Placental epithelial cell (primary cell): Measurements from ENCODE around the gene PLA2G15. TPM values are rescaled to one million over a fixed set of nuclear protein-coding genes. Genes with fewer than 3 reads are reported as not detected.

Experiments used
- small RNA-seq: library from RNA; depleted of rRNA; stranded (forward); fragments of <200 nt; gene quantifications from one replicate; pipeline ENCODE3, GENCODE V24; 2012
- total RNA-seq: library from RNA; depleted of rRNA; stranded (reverse); fragments of >200 nt; gene quantifications from 2 replicates; pipeline ENCODE4 v1.2.3, GENCODE V29; 2012

The PLA2G15 gene, protein sequence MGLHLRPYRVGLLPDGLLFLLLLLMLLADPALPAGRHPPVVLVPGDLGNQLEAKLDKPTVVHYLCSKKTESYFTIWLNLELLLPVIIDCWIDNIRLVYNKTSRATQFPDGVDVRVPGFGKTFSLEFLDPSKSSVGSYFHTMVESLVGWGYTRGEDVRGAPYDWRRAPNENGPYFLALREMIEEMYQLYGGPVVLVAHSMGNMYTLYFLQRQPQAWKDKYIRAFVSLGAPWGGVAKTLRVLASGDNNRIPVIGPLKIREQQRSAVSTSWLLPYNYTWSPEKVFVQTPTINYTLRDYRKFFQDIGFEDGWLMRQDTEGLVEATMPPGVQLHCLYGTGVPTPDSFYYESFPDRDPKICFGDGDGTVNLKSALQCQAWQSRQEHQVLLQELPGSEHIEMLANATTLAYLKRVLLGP
- total RNA-seq, result 7.9 and 16.8 TPM in 2 replicates

DNA sequence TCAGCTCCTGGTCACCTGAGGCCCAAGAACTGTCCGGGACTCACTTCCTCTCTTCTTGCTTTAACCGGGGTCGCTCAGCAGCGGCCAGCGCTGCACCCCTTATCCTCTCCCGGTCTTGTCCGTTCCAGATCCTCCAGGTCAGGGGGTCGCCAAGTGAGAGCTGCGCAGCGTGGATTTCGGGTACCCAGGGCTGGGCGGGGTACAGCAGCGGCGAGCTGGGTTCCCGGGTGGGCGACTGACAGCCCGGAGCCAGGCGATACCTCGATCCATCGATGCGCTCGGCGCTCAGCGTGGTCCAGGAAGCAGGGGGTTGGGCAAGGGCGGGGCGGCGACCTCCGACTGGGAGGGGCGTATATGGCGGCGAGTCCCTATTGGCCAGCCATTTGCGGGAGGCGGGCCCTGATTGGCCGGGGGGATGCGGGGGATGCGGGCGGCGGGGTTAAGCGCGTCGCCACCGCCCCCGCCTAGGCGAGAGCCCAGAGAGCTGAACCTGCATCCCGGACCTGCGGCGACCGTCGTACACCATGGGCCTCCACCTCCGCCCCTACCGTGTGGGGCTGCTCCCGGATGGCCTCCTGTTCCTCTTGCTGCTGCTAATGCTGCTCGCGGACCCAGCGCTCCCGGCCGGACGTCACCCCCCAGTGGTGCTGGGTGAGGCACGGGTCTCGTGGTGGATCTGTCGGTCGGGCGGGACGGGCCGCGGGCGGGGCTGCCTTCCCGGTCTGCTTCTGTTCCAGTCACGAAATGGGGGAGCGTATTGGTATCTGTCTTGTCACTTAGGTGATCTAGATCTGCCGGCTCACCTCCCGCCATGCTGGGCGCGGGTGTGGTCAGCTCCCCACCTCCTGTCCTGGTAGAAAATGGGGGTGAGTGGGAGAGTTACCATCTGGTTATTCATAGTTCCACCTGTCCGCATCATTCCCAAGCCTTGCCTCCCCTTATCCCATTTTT is at the start of gene PLA2G15:
Gene PLA2G15, plus strand, starts transcription at position 471 of the 951 bp plus-strand sequence. Its CDS starts 54 bp downstream, at position 525.

DNA sequence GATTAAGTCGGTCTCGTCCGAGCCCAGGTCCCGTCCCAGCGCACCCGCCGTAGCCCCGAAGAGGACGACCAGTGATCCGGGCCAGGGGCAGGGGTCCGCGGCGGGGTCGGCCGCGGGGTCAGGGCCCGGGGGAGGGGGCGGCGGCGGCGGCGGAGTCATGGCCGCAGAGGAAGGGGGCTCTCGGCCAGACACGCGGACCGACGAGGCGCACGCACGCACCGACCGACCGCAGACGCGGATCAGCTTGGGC is 9.4 kb upstream of the PLA2G15 start, which contains the start of gene ESRP2:
Gene ESRP2, minus strand, starts transcription at position 241 of the 250 bp plus-strand sequence. Its CDS starts 82 bp downstream, at position 159.

DNA sequence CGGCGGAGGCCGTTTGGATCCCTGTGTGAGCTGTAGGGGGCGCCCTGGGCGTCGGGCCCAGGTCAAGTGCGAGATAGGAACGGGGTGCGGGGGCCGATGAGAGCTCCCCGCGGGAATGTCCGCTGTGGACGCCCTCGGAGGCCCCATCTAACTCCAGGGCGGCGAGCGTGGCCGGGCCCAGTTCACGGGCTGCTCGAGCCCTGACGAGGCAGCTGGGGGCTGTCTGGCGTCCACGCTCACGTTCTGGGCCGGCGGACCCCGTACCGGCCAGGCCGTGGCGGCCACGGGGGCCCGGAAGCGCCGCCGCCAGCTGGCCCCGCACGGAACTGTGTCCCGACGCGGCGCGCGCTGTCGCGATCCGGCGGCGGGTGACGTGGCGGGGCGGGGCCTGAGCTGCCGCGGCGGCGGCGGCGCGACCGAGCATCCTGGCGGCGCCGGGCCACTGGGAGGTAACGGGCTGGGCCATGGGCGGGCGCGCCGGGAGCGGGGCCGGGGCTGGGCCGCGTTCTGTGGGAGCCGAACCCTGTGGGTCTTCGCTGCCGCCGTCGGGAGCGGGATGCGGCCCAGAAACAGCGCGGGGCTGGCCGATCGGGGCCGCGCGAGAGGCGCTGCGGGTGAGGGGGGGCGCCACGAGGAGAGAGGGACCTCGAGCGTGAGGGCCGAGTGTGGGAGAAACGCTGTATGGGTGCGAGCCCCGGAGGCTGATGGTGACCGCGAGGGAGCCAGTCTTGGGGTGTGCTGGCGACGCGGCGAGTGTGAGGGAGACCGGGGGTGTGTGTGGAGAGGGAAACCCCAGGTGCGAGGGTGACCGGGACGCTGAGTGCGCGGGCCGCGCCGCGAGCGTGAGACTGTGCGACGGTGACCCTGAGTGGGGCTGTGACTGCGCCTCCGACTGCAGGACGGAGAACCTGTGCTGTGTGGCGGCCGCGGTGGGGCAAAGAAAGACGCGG is 19.2 kb downstream of the PLA2G15 start, which contains the start of gene SLC7A6:
Gene SLC7A6, plus strand, starts transcription at position 399 of the 950 bp plus-strand sequence. CDS start 10,201 bp downstream, outside the sequence.

Small RNA genes within 50 kb of the gene (small RNA-seq; reads per million reads assigned to genes)
- gene RNU6-1262P, result not detected

Other genes starting within 250 kb of the PLA2G15 start
- gene DPEP2, start 245.9 kb upstream of the PLA2G15 start, total RNA-seq, result not detected in 2 replicates
- gene DPEP2NB, start 229.5 kb upstream of the PLA2G15 start, total RNA-seq, result not detected in 2 replicates
- 10.2 and 11.7 TPM in 2 replicates for gene DDX28, start 222.1 kb upstream of the PLA2G15 start, total RNA-seq
- 15.7 and 22.2 TPM in 2 replicates for gene DUS2, start 222.1 kb upstream of the PLA2G15 start, total RNA-seq
- gene NFATC3, start 160.0 kb upstream of the PLA2G15 start, total RNA-seq, result 31.8 and 37.1 TPM in 2 replicates
- gene ESRP2, start 9.2 kb upstream of the PLA2G15 start, total RNA-seq, result 5.9 and 8.8 TPM in 2 replicates
- 16.1 and 44.9 TPM in 2 replicates for gene SLC7A6, start 19.2 kb downstream of the PLA2G15 start, total RNA-seq
- 12.0 and 13.7 TPM in 2 replicates for gene SLC7A6OS, start 65.6 kb downstream of the PLA2G15 start, total RNA-seq
- 34.3 and 39.3 TPM in 2 replicates for gene PRMT7, start 65.6 kb downstream of the PLA2G15 start, total RNA-seq
- 0.43 TPM in 1 of 2 replicates, not detected in the other for gene SMPD3, start 203.1 kb downstream of the PLA2G15 start, total RNA-seq